GM18868 (cell line): ENCODE measurements around the gene MTHFD1L.

Experiments used
- ATAC-seq: cut with Tn5 transposase; IDR thresholded peaks from one replicate; pipeline ENCODE4 v1.9.1; 2021; ENCODE audit warnings: mild to moderate bottlenecking, moderate library complexity; ENCODE audit not compliant: unreplicated experiment

MTHFD1L gene

GRCh38 chr6:150897400-150897943 is 32.0 kb downstream of the MTHFD1L start:
- ATAC-seq: peak; percentile 54

GRCh38 chr6:150898399-150899170 is 33.1 kb downstream of the MTHFD1L start:
- ATAC-seq: no peak

- ATAC-seq: no peak
Observed at GRCh38 chr6:150899231-150899630, 33.7 kb downstream of the MTHFD1L start.

- ATAC-seq: no peak
Observed at GRCh38 chr6:150900049-150900448, 34.5 kb downstream of the MTHFD1L start.

GRCh38 chr6:150902142-150902776 is 36.8 kb downstream of the MTHFD1L start:
- no peak for ATAC-seq

GRCh38 chr6:150905769-150906168 is 40.3 kb downstream of the MTHFD1L start:
- ATAC-seq: no peak

GRCh38 chr6:150906641-150907326 is 41.3 kb downstream of the MTHFD1L start:
- no peak for ATAC-seq

GRCh38 chr6:150907383-150907782 is 41.9 kb downstream of the MTHFD1L start:
- ATAC-seq: no peak

- ATAC-seq: no peak
Observed at GRCh38 chr6:150908901-150909300, 43.4 kb downstream of the MTHFD1L start.

GRCh38 chr6:150910561-150910960 is 45.1 kb downstream of the MTHFD1L start:
- no peak for ATAC-seq

GRCh38 chr6:150914372-150914771 is 48.9 kb downstream of the MTHFD1L start:
- no peak for ATAC-seq

GRCh38 chr6:150915131-150915879 is 49.8 kb downstream of the MTHFD1L start:
- no peak for ATAC-seq

- no peak for ATAC-seq
Observed at GRCh38 chr6:150915880-150916265, 50.4 kb downstream of the MTHFD1L start.

GRCh38 chr6:150919938-150920337 is 54.4 kb downstream of the MTHFD1L start:
- ATAC-seq: no peak

- no peak for ATAC-seq
Observed at GRCh38 chr6:150922137-150922536, 56.6 kb downstream of the MTHFD1L start.

- ATAC-seq: no peak
Observed at GRCh38 chr6:150924808-150925589, 59.5 kb downstream of the MTHFD1L start.

GRCh38 chr6:150925590-150925928 is 60.1 kb downstream of the MTHFD1L start:
- ATAC-seq: no peak

GRCh38 chr6:150925976-150926375 is 60.5 kb downstream of the MTHFD1L start:
- ATAC-seq: no peak

GRCh38 chr6:150928882-150929281 is 63.4 kb downstream of the MTHFD1L start:
- ATAC-seq: no peak

- no peak for ATAC-seq
Observed at GRCh38 chr6:150929416-150929815, 63.9 kb downstream of the MTHFD1L start.
